Kidney tubule cell (primary cell): ENCODE results near the gene CLIP1.
"Not testable (repeated sequence)": the region's sequence is repeated elsewhere in the genome, so short reads cannot be mapped to it uniquely, and the experiment has no call there.

Source experiments
- DNase-seq: peaks from one replicate; pipeline ENCODE4 v3.0.0-alpha.2; 2018; ENCODE audit warnings: low spot score

Gene CLIP1

DNA sequence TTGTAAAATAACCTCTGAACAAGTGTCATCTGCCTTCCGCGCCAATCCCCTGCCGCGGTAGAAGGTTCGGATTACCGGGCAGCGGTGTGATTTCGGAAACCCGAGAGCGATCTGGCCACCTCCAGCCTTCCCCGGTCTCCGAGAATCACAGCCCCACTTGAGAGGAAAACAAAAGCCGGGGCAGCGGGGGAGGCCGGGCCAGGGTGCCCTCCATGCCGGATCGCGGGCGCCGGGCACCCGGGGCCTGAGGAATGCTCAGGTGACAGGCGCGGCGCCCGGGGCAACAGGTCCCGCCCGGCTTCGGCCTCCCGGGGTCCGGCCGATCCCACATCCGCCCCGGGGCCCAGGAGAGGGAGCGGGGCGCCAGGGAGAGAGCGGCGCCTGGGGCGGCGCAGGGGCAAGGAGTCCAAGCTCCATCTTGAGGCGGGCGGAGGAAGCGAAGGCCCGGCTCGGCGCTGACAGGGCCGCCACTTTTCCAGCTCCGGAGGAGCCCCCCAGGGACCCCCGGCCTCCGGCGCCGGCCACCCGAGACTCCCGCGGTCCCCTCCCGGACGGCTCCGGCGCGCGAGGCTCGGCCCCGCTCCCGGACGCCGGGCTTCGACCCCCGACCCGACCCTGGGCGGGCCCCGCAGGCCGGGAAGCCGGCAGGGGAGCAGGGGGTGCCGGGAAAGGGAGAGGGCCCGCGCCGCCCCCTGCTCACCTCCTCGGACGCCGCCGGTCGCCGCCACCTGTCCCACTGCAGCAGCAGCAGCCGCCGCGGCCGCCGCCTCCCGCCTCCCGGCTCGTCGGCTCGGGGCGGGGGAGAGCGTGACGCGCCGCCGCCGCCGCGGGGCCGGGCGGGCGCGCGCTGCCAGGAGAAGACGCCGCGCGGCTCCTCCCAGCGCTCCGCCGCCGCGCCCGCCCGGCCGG, at the start of gene CLIP1:
Gene CLIP1 (minus strand): TSS at position 849 of the 909 bp plus-strand sequence. CDS start 42,217 bp downstream, outside the sequence.
- peak; percentile 85 for DNase-seq

DNA sequence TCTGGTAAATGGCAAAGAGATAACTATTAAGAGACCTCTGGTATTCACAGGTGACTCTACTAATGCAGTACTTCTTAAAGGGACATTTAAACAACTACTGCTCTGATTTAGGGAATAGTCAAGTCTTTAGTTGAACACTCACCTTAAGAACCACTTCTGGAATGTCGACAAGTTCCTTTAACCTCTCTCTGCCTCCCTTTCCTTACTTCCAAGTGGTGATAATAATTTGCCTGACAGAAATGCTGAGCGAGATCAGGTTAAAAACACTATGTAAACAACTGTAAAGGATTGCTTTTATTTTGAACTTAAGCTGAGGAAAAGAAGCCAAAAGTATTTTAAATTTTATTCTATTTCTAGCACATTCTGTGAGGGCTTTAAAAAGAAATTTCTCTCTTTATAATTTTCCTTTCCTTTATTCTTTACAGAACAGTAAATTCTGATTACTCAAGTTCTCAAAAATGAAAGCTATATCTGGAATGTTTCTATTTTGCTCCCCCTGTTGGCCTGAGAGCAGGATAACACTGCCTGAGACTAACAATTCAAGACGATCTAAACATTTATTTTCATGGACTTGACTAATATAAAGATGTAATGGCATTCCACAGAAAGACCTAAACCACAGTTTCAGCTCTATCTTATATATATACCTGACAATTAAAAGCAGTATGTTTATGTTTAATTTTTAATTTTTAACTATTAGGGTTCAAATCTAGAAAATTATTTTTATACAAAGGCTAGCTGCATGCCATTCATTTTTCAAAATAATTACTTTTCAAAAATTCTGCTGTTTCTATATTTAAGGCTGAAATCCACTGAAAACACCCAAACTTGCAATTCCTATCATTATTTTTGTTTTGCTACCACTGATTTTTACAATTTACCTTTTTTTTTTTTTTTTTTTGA, 49.1 kb upstream of the CLIP1 start:
- peak; percentile 71 for DNase-seq

DNA sequence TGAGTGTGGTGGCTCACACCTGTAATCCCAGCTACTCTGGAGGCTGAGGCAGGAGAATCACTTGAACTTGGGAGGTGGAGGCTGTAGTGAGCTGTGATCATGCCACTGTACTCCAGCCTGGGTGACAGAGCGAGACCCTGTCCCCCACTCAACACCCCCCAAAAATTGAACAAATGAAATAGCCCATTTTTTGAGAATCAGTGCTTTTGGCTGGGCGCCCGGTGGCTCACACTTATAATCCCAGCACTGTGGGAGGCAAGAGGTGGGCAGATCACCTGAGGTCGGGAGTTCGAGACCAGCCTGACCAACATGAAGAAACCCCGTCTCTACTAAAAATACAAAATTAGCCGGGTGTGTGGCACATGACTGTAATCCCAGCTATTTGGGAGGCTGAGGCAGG, 48.1 kb upstream of the CLIP1 start:
- not testable (repeated sequence) for DNase-seq

DNA sequence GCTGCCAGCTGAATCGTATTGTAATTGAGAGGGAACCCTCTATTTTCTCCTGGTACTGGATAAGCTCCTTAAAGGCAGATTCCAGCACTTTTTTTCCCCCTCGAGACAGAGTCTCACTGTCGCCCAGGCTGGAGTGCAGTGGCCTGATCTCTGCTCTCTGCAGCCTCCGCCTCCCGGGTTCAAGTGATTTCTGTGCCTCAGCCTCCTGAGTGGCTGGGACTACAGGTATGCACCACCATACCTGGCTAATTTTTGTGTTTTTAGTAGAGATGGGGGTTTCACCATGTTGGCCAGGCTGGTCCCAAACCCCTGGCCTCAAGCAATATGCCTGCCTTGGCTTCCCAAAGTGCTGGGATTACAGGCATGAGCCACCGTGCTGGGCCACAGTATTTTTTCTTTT, 47.4 kb upstream of the CLIP1 start:
- not testable (repeated sequence) for DNase-seq

DNA sequence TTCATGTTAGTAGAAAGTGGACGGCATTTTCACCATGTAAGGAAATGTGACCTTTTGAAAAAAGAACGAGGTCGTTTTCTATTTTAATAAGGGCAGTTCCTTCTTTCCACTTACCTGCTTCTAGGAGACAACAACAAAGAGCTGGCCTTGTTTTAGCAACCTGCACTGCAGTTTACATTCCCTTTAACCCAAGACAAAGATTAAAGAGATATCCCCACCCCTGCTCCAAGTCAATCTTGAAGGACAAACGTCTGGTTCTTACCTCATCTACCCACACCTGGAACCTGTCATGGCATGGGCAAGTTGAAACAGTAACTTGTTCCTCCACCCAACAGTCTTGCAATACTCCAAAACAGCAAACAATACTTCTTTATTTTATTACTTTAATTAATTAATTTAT, 45.5 kb upstream of the CLIP1 start:
- no peak for DNase-seq

DNA sequence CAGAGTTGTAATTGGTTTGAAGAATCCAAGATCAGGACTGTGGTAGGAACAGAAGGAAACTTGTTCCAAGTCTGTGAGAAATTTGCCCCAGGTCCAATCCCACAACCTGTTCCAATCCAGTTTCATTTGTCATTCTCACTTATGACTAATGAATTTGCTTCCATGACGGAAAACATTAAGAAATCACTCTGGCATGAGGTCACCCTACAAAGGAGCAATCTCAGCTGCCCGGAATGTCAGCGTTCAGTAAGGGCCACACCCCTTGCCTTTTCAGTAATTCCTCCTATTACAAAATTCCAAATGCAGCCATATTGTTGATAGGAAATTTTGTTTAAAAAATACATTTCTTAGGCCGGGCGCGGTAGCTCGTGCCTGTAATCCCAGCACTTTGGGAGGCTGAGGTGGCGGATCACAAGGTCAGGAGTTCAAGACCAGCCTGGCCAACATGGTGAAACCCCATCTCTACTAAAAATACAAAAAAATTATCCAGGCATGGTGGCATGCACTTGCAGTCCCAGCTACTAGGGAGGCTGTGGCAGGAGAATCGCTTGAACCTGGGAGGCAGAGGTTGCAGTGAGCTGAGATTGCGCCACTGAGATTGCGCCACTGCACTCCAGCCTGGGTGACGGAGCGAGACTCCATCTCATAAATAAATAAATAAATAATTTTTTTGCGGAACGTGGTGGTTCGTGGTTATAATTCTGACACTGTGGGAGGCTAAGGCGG, 42.0 kb upstream of the CLIP1 start:
- peak; percentile 96 for DNase-seq

DNA sequence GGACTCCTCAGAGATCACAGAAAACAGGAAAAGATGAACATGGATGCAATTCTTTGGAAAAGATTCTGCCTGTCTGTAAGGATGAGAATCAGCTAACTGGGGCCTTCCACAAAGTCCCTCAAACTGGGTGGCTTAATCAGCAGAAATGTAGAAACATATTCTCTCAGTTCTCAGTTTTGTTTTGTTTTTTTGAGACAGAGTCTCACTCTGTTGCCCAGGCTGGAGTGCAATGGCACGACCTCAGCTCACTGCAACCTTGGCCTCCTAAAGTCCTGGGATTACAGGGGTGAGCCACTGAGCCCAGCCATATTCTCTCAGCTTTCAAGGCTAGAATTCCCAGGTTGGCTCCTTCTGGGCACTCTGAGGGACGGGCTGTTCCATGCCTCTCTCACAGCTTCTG, 38.2 kb upstream of the CLIP1 start:
- DNase-seq = no peak

DNA sequence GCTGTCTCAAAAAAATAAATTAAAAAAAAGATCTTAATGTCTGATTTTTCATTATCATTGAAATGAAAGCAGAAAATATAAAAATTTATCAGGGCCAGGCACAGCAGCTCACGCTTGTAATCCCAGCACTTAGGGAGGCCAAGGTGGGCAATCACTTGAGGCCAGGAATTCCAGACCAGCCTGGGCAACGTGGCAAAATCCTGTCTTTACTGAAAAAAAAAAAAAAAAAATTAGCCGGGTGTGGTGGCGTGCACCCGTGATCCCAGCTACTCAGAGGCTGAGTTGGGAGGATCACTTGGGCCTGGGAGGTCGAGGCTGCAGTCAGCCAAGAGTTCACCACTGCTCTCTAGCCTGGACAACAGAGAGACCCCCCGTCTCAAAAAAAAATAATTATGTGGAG, 37.6 kb upstream of the CLIP1 start:
- DNase-seq = no peak

DNA sequence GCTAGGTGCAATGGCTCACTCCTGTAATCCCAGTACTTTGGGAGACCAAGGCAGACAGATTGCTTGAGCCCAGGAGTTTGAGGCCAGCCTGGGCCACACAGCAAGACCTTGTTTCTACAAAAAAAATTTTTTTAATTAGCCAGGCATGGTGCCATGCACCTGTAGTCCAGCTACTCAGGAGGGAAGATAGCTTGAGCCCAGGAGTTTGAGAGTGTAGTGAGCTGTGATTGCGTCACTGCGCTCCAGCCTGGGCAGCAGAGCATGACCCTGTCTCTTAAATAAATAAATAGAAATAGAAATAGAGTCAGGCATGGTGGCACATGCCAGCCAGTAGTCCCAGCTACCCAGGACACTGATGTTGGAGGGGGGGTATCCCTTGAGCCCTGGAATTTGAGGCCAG, 36.7 kb upstream of the CLIP1 start:
- peak; percentile 80 for DNase-seq

DNA sequence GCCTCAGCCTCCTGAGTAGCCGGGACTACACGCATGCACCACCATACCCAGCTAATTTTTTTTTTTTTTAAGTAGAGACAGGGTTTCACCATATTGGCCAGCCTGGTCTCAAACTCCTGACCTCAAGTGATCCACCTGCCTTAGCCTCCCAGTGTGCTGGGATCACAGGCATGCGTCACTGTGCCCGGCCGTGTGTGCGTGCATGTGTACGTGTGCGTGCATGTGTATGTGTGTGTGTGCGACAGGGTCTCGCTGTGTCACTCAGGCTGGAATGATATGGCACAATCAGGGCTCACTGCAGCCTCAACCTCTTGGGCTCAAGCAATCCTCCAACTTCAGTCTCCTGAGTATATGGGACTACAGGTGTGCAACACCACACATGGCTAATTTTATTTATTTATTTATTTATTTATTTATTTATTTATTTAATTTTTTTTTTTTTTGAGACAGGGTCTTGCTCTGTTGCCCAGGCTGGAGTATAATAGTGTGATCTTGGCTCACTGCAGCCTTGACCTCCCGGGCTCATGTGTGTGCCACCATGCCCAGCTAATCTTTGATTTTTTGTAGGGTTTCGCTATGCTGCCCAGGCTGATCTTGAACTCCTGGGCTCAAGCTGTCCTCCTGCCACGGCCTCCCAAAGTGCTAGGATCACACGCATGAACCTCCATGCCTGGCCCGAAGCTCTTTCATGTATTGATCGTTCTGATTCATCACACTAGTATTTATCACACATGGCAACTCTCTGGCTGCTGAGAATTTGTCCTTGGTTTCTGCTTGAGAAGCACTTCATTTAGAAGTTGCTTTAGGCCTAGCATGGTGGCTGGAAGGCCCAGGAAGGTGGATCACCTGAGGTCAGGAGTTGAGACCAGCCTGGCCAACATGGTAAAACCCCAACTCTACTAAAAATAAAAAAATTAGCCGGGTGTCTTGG, 35.9 kb upstream of the CLIP1 start:
- DNase-seq = peak; percentile 54

DNA sequence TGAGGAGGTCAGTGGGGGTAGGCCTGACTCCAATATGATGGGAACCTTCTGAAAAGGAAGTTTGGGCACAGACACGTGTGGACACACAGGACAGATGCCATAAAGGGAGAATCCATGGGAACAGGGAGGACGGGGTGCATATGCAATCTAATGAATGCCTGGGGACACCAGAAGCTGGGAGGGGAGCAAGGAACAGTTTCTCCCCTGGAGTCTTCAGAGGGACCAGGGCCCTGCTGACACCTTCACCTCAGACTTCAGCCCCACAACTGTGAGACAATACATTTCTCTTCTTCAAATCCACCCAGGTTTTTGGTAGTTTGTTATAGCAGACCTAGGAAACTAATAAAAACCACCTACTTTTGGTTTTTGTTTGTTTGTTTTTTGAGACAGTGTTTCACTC, 35.2 kb upstream of the CLIP1 start:
- DNase-seq = no peak

DNA sequence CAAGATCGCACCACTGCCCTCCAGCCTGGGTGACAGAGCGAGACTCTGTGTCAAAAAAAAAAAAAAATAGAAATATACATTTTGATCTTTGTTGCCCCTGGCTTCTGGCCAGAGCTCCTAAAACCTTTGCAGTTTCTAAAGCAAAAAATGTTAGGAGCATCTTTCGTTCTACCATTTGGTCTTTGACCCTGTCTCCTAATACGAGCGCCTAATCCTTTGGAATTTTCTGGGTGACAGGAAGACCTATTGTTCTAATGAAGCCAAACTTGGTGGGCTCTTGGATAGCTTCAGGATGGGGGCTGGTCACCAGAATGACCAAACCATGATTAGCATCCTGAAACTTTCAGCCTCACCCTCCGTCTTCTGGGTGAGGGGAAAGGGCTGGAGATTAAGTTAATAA, 32.3 kb upstream of the CLIP1 start:
- DNase-seq = no peak

DNA sequence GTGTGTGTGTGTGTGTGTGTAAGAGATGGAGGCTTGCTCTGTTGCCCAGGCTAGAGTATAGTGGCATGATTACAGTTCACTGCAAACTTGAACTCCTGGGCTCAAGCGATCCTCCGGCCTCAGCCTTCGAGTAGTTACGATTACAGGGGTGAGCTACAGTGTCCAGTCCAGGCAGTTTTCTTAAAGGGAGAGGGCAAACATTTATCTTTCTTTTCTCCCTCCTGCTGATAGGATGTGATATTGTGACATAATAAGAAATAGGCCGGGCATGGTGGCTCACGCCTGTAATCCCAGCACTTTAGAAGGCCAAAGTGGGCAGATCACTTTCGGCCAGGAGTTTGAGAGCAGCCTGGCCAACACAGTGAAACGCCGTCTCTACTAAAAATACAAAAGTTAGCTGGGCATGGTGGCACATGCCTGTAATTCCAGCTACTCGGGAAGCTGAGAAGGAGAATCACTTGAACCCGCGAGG, 31.8 kb upstream of the CLIP1 start:
- DNase-seq = no peak

DNA sequence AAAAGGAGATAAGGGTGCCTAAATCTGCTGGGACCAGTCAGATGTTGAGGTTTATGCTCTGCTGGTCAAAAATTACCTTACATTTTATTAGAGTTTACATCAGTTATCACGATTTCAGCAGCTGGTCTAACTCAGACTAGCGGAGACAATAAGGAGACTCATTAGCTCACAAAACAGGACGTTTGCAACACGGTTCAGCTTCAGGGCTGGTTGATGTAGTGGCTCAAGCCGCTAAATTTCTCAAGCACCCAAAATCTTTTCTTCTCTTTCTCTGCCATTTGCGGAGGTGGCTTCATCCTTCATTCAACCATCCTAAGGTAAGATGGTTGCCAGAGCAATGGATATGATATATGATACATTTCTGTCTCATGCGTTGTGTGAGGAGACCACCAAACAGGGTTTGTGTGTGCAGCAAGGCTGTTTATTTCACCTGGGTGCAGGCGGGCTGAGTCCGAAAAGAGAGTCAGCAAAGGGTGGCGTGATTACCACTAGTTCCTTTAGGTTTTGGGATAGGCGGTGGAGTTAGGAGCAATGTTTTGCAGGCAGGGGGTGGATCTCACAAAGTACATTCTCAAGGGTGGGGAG, 30.3 kb upstream of the CLIP1 start:
- DNase-seq = no peak

DNA sequence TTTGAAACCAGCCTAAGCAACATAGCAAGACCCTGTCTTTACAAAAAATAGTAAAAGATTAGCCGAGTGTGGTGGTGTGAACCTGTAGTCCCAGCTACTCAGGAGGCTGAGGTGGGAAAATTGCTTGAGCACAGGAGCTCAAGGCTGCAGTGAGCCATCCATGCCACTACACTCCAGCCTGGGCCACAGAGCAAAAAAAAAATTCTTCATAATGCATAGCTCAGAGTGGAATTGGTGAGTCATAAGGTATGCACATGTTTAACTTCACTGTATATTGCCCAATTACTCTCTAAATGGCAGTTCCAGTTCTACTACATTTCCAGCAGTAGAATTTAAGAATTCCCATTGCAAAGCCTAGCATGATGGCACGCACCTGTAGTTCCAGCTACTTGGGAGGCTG, 26.8 kb upstream of the CLIP1 start:
- DNase-seq = peak; percentile 43

DNA sequence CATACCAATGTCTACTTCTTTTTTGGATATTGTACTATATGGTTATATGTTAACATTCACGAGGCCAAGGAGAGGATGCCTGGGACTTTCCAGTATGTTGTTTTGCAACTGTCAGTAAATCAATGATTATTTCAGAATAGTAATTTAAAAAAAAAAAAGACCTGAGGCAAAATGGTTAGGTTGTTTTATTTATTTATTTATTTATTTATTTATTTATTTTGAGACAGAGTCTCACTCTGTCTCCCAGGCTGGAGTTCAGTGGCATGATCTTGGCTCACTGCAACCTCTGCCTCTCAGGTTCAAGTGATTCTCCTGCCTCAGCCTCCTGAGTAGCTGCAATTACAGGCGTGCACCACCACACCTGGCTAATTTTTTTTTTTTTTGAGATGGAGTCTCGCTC, 25.4 kb upstream of the CLIP1 start:
- not testable (repeated sequence) for DNase-seq

DNA sequence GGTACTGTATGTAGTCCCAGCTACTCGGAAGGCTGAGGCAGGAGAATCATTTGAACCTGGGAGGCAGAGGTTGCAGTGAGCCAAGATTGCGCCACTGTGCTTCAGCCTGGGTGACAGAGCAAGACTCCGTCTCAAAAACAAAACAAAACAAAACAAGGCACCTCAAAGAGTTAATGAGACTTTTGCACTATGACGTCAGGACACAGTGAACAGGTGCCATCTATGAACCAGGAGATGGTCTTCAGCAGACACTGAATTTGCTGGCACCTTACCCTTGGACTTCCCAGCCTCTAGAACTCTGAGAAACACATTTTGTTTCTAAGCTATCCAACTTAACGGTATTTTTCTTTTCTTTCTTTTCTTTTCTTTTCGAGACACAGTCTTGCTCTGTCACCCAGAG, 23.9 kb upstream of the CLIP1 start:
- not testable (repeated sequence) for DNase-seq

DNA sequence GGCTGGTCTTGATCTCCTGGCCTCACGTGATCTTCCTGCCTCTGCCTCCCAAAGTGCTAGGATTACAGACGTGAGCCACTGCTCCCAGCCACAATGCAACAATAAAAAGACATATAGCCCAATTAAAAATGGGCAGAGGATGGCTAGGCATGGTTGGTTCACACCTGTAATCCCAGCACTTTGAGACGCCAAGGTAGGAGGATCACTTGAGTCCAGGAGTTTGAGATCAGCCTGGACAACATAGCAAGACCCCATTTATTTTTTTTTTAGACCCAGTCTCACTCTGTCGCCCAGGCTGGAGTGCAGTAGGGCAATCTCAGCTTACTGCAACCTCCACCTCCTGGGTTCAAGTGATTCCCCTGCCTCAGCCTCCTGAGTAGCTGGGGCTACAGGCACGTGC, 21.6 kb upstream of the CLIP1 start:
- DNase-seq = not testable (repeated sequence)

DNA sequence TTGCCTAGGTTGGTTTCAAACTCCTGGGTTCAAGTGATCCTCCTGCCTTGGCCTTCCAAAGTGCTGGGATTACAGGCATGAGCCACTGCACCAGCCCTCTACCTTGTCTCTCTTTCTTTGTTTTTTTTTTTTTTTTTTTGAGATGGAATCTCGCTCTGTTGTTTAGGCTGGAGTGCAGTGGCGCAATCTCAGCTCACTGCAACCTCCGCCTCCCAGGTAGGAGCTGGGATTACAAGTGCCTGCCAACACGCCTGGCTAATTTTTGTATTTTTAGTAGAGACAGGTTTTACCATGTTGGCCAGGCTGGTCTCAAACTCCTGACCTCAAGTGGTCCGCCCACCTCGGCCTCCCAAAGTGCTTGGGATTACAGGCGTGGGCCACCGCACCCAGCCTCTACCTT, 16.4 kb upstream of the CLIP1 start:
- not testable (repeated sequence) for DNase-seq

DNA sequence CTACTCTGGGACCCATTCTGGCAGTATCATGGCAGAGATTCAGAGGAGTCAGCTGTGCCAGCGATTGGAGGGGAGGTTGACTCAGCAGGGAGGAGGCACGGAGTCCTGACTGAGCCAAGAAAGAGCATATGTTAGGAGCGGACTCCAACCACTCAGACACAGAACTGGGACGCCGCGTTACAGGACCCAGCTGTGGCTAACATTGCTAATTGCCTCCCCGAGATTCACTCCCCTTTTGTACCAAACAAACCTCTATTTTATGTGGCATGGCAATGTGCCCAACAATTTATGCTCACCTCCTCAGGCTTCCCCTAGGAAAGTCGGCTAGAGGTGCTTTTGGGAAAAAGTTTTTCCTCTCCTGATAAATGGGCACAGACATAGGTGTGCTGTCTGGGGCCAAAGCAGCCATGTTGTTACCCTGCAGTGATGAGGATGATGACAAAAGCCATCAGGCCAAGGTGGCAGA, 15.2 kb upstream of the CLIP1 start:
- DNase-seq = no peak
